Measurements from ENCODE around the gene NEURL1.

Gene NEURL1

DNA sequence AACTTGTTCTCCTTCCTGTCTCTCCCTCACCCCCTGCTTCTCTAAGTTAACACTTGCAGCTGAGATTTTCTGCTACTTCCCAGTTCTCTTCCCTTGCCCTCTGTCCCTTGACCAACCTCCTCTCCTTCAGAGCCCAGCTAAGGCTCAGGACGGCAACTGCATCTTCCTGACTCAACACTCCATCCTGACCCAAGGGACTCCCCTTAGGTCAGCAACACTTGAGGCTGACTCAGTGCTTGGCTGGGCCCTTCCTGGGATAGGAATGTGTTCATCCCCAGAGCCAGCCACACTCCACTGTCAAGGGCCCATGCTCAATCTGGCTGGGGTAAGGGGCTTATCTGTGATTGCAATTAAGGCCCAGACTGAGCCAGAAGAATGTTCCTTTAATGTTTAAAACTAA, 44.8 kb upstream of the NEURL1 start:
- TF ChIP-seq, protein P1, sequence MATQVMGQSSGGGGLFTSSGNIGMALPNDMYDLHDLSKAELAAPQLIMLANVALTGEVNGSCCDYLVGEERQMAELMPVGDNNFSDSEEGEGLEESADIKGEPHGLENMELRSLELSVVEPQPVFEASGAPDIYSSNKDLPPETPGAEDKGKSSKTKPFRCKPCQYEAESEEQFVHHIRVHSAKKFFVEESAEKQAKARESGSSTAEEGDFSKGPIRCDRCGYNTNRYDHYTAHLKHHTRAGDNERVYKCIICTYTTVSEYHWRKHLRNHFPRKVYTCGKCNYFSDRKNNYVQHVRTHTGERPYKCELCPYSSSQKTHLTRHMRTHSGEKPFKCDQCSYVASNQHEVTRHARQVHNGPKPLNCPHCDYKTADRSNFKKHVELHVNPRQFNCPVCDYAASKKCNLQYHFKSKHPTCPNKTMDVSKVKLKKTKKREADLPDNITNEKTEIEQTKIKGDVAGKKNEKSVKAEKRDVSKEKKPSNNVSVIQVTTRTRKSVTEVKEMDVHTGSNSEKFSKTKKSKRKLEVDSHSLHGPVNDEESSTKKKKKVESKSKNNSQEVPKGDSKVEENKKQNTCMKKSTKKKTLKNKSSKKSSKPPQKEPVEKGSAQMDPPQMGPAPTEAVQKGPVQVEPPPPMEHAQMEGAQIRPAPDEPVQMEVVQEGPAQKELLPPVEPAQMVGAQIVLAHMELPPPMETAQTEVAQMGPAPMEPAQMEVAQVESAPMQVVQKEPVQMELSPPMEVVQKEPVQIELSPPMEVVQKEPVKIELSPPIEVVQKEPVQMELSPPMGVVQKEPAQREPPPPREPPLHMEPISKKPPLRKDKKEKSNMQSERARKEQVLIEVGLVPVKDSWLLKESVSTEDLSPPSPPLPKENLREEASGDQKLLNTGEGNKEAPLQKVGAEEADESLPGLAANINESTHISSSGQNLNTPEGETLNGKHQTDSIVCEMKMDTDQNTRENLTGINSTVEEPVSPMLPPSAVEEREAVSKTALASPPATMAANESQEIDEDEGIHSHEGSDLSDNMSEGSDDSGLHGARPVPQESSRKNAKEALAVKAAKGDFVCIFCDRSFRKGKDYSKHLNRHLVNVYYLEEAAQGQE (IDR thresholded peaks at IDR 0.05; ENCODE audit: insufficient read depth in 1 of 2, low read depth in 2 of 2, low read length in 2 of 2), result no peak
- TF ChIP-seq TAF1 (IDR thresholded peaks at IDR 0.05; ENCODE audit: borderline replicate concordance, insufficient read depth, low read length) (no peak), FOXP2 (optimal IDR thresholded peaks at IDR 0.05; ENCODE audit: borderline replicate concordance, extremely low read depth, extremely low read length, insufficient read depth) (no peak), POLR2AphosphoS5 (IDR thresholded peaks at IDR 0.05; ENCODE audit: low read depth, low read length) (no peak)

DNA sequence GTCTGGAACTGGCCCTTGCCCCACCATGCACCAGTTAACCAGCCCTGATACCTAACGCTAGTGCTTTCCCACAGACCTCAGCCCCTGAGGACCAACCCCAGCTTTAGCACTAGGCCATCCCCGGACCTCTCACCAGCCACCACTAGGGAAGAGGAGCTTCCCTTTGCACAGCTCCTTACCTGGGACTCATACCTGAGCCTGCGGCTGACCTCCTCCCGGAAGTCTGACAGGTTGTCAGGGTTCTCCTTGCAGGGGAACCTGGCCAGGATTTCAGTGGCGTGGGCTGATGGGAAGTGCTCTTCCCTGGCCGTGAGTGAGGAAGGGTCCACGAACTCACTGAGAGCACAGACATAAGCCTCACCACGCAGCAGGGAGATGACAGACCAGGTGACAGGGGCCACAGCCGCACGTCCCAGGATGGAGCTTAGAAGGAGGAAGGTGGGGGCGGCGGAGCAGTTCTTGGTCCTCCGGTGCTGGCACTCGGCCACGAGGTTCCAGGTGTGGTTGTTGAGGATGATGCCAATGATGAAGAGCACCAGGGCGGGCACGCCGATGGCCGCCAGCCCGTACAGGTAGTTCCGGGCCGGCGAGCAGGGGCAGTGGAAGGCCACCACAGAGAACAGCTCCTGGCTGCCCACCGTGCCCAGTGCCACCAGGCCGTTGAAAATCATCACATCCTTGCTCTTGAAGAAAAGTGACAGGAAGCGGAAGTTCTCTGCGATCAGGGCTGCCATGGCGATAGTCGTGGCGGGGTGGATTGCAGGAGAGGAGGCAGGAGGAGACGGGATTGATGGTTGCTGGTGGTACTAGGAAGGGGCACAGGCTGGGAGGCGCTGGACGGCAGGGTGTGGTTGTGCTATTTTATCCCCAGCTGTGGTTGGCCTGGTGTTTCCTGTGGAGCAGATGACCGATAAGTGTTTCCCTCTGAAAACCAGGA, 44.0 kb upstream of the NEURL1 start:
- TF ChIP-seq, protein P1 (IDR thresholded peaks at IDR 0.05; ENCODE audit: insufficient read depth in 1 of 2, low read depth in 2 of 2, low read length in 2 of 2), result no peak
- no peak for TF ChIP-seq FOXP2 (optimal IDR thresholded peaks at IDR 0.05; ENCODE audit: borderline replicate concordance, extremely low read depth, extremely low read length, insufficient read depth)
- no peak for TF ChIP-seq TAF1 (IDR thresholded peaks at IDR 0.05; ENCODE audit: borderline replicate concordance, insufficient read depth, low read length)
- TF ChIP-seq POLR2AphosphoS5 (IDR thresholded peaks at IDR 0.05; ENCODE audit: low read depth, low read length), result no peak
- TF ChIP-seq SIN3A (IDR thresholded peaks at IDR 0.05; ENCODE audit: borderline replicate concordance, insufficient read depth, low read length), result no peak

DNA sequence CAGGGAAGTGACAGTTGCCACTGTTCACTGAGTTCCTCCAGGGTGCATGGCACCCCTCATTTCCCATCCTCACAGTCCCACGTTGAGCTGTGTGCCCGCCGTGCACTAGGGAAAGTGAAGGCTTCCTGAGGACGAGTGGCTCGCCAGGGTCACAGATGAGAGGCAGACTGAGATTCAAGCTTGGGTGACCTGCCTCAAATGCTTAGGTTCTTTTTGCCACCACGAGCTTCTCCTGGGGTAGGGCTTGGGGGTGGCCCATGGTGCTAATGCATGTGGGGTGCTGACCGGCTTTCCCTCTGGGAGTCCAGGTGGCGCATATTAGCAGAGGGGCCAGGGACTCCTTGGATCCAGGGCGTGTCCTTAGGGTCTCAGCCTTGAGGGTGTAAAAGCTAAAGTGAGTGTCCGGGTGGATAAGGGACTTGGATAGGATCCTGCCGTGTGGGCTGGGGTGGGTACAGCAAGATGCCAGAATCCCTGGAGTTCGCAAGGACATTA, 43.3 kb upstream of the NEURL1 start:
- TF ChIP-seq POLR2AphosphoS5 (IDR thresholded peaks at IDR 0.05; ENCODE audit: low read depth, low read length) (no peak), SIN3A (IDR thresholded peaks at IDR 0.05; ENCODE audit: borderline replicate concordance, insufficient read depth, low read length) (no peak), FOXP2 (optimal IDR thresholded peaks at IDR 0.05; ENCODE audit: borderline replicate concordance, extremely low read depth, extremely low read length, insufficient read depth) (no peak), TAF1 (IDR thresholded peaks at IDR 0.05; ENCODE audit: borderline replicate concordance, insufficient read depth, low read length) (no peak)
- TF ChIP-seq, protein P1 (IDR thresholded peaks at IDR 0.05; ENCODE audit: insufficient read depth in 1 of 2, low read depth in 2 of 2, low read length in 2 of 2), result no peak

DNA sequence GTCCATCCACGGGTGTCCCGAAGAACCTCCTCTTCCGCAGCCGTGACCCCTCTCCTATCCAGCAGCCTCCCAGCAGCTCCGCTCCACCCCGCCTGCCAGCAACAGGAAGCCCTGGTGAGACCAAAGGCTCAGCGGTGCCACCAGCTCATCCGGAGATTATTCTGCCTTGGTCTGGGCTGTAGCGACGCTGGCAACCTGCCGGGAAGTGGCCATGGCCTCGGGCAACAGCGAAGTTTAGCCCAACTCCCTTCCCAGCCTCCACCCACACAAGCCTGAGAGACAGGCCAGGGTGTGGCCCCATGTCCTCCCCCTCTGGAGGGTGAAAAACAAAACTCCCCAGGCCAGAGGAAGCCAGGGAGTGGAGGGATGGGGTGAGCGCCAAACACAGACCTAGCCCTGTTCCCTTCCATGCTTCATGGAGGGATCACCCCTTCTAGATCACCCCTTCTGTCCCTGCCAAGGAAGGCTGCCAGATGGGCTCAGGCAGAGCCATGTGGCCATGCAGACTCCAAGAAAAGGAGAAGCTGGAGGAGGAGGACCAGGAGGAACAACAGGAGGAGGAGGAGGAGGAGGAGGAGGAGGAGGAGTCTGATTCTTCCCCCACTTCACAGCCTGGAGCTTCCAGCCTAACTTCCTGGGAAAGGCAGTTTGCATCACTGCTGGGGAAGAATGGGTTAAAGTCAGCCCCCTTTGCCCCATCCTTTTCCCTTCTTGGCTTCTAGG, 42.3 kb upstream of the NEURL1 start:
- TF ChIP-seq, protein P1 (IDR thresholded peaks at IDR 0.05; ENCODE audit: insufficient read depth in 1 of 2, low read depth in 2 of 2, low read length in 2 of 2), result no peak
- TF ChIP-seq TAF1 (IDR thresholded peaks at IDR 0.05; ENCODE audit: borderline replicate concordance, insufficient read depth, low read length) (peak; percentile 29; the same call in 1 of the 2 replicates), POLR2AphosphoS5 (IDR thresholded peaks at IDR 0.05; ENCODE audit: low read depth, low read length) (no peak), FOXP2 (optimal IDR thresholded peaks at IDR 0.05; ENCODE audit: borderline replicate concordance, extremely low read depth, extremely low read length, insufficient read depth) (peak; percentile 32), SIN3A (IDR thresholded peaks at IDR 0.05; ENCODE audit: borderline replicate concordance, insufficient read depth, low read length) (no peak)
